Omental fat pad (tissue), 4 donors: ENCODE measurements around the gene RAB3D. TPM values are rescaled to one million over a fixed set of nuclear protein-coding genes. Genes with fewer than 3 reads are reported as not detected.
A peak's percentile ranks its signal among the peaks of the same experiment; 100 is the strongest.
"Not testable (repeated sequence)": the region's sequence is repeated elsewhere in the genome, so short reads cannot be mapped to it uniquely, and the experiment has no call there.

ENCODE experiments used
- ATAC-seq: fragments of 150-250 bp; one replicate; pipeline ENCODE4 v1.9.1; 2016; ENCODE audit warnings: mild to moderate bottlenecking, moderate library complexity; ENCODE audit not compliant: low FRiP score
- DNase-seq: peaks from one replicate; pipeline ENCODE4 v3.0.0-alpha.2; 2019; ENCODE audit warnings: low spot score
- total RNA-seq, 4 donors: library from RNA; depleted of rRNA; stranded (reverse); fragments of >200 nt; gene quantifications; one replicate each; pipeline ENCODE4 v1.1.0, GENCODE V29; 2016
- TF ChIP-seq, protein P1 (sequence below), 3 donors: fragments of 450-650 bp; IDR thresholded peaks; one replicate each; pipeline ENCODE4 v1.5.1; 2016 to 2017; ENCODE audit warnings: antibody characterized with exemption in 3 of 3, mild to moderate bottlenecking in 3 of 3, moderate library complexity in 2 of 3

Gene RAB3D
- total RNA-seq, 4 donors from 2014 or later, result 8.6 to 33.3 (median 16.8) TPM

DNA sequence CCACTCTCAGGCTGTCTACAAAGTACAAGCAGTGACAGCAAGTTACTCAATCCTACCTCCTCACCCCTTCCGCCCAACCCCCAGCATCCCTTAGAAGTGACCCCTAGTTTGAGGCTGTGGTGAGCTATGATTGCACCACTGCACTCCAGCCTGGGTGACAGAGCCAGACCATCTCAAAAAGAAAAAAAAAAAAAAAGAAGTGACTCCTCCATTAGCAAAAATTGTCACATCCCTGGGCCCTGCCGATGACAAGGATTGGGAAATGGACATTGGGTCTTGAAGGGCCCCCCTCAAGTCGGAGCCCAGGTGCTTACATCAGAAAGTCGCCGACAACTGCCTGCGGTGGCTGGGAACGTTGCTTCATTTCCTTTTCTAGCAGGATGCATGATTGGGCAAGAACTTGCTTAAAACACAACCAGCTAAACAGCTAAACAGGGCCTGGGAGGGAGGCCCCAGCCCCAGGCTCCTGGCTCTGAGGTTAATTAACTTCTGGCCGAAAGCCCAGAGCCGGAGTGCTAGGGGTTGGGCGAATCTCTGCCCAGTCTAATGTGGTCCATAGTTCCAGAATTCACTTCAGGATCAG is 15.3 kb downstream of the RAB3D start:
- peak; percentile 46 for DNase-seq
- peak; percentile 86 for ATAC-seq
- TF ChIP-seq, protein P1, sequence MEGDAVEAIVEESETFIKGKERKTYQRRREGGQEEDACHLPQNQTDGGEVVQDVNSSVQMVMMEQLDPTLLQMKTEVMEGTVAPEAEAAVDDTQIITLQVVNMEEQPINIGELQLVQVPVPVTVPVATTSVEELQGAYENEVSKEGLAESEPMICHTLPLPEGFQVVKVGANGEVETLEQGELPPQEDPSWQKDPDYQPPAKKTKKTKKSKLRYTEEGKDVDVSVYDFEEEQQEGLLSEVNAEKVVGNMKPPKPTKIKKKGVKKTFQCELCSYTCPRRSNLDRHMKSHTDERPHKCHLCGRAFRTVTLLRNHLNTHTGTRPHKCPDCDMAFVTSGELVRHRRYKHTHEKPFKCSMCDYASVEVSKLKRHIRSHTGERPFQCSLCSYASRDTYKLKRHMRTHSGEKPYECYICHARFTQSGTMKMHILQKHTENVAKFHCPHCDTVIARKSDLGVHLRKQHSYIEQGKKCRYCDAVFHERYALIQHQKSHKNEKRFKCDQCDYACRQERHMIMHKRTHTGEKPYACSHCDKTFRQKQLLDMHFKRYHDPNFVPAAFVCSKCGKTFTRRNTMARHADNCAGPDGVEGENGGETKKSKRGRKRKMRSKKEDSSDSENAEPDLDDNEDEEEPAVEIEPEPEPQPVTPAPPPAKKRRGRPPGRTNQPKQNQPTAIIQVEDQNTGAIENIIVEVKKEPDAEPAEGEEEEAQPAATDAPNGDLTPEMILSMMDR (IDR thresholded peaks at IDR 0.05), result no peak

DNA sequence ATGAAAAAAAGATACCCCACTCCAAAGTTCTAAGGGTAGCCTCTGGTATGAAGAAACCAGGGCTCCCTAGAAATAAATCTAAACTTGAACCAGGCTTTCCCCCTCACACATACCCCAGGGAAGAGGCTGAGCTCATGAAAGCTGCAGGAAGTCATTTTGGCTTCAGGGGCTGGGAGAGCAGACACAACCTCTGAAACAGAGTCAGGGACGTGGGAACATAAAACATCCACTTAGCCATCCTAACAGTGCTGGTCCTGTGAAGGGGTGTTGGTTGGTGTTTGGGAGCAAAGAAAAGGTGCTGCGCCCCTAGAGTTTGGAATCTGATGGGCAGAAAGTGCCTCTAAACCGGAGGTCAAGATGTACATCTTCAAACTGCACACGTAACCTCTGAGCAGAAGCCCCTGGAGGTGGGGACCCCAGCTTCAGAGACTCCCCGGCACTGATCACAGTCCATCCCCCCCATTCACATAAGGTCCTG is 15.8 kb downstream of the RAB3D start:
- no peak for DNase-seq
- peak; percentile 6 for ATAC-seq
- TF ChIP-seq, protein P1 (IDR thresholded peaks at IDR 0.05), result no peak

DNA sequence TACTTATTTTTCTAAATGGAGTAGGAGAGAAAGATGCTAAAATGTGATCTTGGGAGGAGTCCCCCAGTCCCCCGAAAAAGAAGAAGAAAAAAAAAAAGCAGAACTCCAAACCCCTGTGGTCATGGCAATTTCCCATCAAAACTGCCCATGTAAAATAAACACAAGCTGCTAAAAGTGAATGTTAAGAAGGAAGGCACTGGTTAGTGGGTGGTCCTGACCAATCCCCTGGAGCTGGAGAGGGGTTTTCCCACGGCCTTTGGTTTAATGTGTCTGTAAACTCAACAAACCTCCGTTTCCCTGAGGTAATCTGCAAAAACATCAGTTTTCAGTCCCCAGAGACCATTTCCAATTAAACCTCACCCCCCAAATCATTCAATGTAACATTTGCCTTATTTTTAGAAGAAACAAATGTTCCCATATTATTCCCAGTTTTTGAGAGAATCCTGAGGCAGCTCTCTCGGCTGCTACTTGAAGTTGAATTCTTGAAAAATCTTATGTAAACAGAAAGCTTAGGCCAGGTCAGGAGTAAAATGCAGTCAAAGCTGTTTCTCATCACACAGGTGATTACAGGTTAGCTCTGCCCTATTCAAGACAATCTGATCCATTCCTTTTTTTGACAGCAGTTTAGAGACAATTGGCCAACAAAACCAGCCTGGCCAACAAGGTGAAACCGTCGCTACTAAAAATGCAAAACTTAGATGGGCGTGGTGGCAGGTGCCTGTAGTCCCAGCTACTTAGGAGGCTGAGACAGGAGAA is 17.0 kb downstream of the RAB3D start:
- TF ChIP-seq, protein P1 (IDR thresholded peaks at IDR 0.05), result no peak
- DNase-seq (no peak), ATAC-seq (no peak)

DNA sequence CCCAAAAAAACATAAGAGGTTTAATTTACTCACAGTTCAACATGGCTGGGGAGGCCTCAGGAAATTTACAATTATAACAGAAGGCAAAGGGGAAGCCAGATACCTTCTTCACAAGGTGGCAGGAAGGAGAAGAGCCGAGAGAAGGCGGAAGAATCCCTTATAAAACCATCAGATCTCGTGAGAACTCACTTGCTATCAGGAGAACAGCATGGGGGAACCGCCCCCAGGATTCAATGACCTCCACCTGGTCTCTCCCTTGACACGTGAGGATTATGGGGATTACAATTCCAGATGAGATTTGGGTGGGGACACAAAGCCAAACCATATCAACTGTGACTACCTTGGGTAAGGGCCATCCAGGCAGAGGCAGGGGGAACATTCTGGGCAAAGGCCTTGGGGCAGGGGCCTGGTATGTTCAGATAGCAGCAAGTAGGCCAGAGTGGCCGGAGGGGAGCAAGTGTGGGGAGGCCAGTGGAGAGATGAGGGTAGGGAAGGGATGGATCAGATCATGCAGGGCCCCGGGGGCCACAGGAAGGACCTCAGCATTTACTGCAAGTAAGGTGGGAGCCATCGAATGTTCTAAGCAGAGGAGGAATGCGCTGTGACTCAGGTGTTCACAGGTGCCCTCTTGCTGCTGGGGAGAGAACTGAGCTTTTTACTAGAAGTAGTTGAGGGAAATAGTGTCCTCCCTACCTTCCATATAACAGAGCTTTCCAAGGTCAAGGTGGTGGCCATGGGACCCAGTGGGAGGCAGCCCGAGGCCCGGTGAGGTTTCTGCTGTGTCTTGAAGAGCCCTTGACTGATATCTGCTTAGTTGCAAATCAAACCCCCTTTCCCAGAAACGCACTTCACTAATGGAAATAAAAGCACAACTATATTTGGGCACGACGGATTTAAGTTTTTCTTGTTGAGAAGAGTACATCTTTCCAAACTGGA is 18.0 kb downstream of the RAB3D start:
- ATAC-seq, result no peak
- TF ChIP-seq, protein P1 (IDR thresholded peaks at IDR 0.05), result no peak
- DNase-seq, result no peak

DNA sequence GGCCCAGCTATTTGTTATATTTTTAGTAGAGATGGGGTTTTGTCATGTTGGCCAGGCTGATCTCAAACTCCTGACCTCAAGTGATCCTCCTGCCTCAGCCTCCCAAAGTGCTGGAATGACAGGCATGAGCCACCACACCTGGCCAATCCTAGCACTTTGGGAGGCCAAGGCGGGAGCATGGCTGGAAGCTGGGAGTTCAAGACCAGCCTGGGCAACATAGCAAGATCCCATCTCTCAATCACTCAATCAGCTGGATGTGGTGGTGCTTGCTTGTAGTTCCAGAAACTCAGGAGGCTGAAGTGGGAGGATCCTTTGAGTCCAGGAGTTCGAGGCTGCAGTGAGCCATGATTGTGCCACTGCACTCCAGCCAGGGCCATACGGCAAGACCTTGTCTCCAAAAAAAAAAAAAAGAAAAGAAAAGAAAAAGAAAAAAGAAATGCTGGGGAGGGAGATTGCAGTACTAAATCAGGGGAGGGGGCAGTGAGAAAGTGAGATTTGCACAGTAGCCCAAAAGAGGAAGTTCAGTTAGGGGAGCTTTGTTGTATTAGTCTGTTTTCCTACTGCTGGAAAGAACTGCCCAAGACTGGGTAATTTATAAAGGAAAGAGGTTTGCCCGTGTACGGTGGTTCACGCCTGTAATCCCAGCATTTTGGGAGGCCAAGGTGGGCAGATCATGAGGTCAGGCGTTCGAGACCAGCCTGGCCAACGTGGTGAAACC is 19.0 kb downstream of the RAB3D start:
- not testable (repeated sequence) for DNase-seq

DNA sequence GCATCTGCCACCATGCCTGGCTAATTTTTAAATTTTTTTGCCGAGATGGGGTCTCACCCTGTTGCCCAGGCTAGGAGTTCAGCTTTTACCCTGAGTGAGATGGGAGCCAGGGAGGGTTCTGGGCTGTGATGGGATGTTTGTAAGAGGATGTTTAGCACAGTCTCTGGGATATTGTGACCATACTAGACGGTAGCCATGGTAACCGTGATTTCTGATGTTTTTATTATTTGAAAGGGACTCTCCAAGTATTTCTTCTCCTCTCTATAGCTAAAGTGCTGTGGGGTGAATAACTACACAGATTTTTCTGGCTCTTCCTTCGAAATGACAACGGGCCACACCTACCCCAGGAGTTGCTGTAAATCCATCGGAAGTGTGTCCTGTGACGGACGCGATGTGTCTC is 33.1 kb downstream of the RAB3D start:
- TF ChIP-seq, protein P1 (IDR thresholded peaks at IDR 0.05), result no peak
- ATAC-seq (no peak), DNase-seq (no peak)

More for the DNA sequence above, 19.0 kb downstream of the RAB3D start:
- not testable (repeated sequence) for ATAC-seq
